HG02642 (cell line): ENCODE results near the gene MRPS30.
"Not testable (repeated sequence)": the region's sequence is repeated elsewhere in the genome, so short reads cannot be mapped to it uniquely, and the experiment has no call there.

Source experiments
- ATAC-seq: cut with Tn5 transposase; IDR thresholded peaks from one replicate; pipeline ENCODE4 v1.9.1; 2021; ENCODE audit warnings: mild to moderate bottlenecking; ENCODE audit not compliant: unreplicated experiment, poor library complexity

The MRPS30 gene

DNA sequence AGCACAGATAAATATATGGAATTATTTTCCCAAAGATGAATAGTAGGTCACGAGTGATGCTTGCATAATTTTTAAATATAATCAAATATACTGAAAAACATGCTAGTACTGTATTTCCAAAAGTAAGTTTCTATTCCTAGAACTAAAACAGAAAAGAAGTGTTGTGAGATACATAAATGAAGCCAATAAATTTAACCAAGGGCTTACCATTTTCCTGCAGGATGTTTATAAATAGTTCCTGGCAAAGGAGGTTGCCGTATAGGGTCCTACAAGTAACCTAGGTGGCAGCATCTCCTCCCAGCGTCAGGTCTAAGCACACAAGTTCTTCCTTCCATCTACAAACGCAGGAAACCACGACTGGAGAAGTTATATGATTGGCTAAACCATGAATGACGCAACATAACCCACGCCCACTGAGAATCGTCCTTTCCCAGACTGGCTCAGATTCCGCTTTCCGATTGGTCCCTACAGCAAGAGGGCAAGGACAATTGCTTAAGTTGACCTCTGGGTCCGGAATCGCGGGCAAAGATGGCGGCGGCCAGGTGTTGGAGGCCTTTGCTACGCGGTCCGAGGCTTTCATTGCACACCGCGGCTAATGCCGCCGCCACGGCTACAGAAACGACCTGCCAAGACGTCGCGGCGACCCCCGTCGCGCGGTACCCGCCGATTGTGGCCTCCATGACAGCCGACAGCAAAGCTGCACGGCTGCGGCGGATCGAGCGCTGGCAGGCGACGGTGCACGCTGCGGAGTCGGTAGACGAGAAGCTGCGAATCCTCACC lies at the start of gene MRPS30:
MRPS30 (plus strand) TSS at position 513 of the 780 bp plus-strand sequence; CDS start at position 529, 16 bp downstream.
- ATAC-seq, result peak; percentile 99

DNA sequence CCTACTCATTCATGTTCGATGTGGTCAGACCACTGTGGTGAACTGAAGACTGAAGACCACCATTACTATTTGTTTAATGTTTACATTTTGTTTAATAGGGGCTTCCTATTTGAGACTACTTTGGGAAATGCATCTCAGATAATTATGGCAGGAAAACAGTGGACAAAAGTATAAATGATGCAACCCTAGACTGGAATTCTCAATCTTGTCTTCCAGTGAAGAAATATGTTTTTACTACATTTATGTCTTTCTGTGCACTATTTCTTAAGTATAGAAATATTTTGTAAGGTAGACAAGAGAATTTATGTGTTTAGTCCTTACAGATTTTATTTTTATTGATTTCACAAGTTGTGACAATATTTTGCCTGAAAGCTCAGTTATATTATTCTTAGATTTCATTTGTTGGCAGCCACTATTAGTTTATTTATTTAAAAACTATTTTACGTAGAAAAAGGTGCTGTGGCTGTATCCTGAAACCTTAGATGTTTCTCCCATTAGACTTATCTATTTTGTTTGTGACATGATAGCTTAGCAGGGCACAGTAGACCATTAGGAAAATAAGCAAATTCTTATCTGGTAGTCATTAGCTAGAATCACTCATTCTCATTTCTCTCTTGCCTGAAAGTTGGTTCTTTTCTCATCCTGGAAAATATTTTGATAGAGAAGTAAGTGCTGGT lies 39.4 kb upstream of the MRPS30 start:
- no peak for ATAC-seq

DNA sequence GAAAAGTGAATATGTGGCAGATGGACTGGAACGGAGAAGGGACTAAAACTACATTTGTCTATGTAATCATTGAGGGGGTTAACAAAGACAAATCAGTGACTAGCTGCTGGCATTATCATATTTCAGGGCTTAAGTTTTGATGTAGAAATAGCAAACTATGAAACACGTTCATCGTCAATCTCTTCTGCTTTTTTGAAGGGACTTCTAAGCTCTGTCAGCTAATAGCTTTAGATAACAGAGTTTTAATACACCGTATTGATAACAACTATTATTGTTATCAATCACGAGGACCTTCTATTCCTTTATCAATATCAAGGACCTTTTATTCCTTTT lies 38.9 kb upstream of the MRPS30 start:
- ATAC-seq, result no peak

DNA sequence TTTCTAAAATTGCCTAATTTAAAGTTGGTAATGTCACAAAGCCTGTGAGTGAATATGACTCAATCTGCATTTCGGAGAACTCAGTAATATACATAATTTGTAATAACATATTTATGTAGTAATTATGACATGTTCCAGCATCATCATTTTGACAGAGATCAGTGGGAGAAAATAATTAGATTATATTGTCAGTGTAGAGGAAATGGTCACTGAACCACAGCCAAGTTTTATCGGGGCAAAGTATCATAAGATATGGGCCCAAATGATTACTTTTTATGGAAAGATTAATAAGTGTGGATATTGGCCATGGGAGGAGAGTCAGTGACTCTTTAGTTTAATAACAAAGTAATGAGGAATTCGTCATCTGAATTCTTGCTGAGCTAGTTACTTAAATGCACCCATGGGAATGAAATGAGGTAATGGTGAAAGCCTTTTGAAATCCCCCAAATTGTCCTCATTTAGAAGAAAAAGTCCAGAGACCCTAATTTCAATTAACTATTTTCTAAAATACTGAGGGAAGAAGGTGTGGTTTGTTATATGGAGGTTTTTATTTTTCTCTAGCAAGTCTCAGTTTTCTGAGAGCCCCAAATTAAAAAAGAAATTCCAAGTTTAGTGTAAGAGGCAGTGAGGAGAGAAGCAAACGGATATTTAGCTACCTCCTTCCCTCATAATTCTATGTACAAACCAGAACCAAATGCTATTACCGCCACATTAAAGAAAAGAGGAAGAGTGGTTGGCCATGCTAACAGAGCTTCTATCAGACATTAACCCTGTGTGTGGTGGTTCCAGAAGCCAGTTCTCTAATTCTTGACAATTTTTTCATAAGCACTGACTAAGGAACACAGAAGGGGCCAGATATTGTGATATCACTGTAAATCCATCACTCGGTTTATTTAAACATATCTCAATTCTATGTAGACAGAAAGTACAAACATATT lies 37.7 kb upstream of the MRPS30 start:
- ATAC-seq, result no peak

DNA sequence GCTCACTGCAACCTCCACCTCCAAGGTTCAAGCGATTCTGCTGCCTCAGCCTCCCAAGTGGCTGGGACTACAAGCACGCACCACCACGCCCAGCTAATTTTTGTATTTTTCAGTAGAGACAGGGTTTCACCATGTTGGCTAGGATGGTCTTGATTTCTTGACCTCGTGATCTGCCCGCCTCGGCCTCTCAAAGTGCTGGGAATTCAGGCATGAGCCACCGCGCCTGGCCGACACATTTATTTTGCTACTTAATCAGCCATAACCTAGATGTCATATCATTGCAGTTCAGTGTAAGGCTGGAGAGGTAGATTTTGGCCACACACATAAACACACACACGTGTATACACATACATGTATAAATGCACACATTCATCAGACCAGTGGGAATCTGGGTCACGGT lies 36.4 kb upstream of the MRPS30 start:
- ATAC-seq, result not testable (repeated sequence)

DNA sequence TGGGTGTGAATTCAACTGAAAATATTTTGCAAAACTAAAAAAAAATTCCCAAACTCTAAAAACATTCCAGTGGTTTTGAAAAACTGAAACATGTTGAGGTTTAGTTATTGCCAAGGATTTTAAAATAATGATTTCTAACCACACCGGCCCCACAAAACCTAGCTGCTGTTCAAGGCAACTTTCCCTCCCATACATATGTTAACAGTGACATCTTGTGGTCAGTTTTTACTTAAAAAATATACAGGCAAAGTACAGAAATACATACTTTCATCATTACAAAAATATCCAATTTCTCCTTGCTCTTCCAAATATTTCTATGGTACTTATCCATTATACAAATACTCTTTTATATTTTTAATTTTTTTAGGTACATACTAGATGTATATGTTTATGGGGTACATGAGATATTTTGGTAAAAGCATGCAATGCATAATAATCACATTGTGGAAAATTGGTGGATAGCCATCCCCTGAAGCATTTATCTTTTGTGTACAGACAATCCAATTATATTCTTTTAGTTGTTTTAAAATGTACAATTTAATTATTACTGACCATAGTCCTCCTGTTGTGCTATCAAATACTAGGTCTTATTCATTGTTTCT lies 34.4 kb upstream of the MRPS30 start:
- no peak for ATAC-seq

DNA sequence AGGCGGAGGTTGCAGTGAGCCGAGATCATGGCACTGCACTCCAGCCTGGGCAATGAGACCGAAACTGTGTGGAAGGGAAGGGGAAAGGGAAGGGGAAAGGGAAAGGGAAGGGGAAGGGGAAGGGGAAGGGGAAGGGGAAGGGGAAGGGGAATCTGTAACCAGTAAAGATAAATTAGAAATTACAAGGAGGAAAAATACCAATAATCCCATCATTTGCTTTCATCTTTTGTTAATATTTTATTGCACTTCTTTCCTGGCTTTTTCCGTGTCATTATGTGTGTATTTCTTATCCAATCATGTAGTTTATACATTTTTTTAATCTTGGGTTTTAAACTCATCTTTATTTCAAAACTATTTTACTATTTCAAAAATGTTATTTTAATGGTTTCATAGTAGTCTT lies 29.6 kb upstream of the MRPS30 start:
- ATAC-seq, result no peak

DNA sequence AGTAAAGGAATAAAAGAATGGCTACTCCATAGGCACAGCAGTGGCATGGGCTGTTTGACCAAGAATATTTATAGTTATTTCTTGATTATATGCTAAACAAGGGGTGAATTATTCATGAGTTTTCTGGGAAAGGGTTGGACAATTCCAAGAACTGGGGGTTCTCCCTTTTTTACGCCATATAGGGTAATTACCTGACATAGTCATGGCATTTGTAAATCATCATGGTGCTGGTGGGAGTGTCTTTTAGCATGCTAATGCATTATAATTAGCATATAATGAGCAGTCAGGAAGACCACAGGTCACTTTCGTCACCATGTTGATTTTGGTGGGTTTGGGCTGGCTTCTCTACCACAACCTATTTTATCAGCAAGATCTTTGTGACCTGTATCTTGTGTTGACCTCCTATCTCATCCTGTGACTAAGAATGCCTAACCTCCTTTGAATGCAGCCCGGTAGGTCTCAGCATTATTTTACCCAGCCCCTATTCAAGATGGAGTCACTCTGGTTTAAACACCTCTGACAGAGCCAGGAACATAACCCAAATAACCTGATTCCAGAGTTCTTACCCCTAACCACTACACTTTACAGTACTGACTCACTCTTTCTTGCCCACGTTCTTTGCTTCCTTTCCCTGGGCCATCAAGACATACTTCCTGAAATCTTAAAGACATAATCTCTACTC lies 25.0 kb upstream of the MRPS30 start:
- no peak for ATAC-seq

DNA sequence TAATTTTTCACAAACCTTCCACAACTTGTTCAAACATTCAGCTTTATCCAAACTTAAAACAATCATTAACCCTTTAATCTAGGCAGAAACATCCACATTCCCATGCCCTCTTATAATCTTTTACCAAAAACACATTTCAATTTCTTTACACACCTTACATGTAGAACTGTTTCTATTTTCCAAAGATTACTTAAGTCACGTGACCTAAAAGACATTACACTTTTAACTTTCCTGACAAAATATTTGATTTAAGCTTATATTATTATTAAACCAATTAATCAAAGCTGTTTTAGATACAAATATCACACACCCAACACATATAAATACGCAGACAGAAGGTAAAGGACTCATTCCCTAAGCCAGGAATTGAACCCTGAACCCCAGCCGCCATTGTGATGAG lies 21.0 kb upstream of the MRPS30 start:
- ATAC-seq, result no peak

DNA sequence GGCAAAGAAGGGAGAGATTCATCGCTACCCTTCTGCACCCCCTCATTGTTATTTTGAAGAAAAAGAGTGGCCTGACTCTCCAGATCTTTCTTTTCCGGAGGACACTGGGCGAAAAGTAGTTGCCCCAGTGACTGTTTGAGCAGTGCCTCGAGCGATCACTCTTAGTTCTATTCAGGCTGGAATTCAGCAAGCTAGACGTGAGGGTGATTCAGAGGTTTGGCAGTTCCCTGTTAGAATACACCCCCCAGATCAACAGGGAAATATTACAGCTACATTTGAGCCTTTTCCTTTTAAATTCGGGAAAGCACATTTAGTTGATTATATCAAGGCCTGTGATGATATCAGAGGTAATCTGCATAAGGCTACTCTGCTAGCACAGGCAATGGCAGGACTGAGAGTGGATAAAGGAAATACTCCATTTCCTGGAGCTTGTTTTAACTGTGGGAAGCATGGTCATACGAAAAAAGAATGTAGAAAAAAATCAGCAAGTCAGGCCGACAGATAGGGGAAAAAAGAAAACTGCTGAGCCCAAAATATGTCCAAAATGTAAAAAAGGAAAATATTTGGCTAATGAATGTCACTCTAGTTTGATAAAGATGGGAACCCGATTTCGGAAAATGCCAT lies 19.3 kb upstream of the MRPS30 start:
- ATAC-seq, result not testable (repeated sequence)

DNA sequence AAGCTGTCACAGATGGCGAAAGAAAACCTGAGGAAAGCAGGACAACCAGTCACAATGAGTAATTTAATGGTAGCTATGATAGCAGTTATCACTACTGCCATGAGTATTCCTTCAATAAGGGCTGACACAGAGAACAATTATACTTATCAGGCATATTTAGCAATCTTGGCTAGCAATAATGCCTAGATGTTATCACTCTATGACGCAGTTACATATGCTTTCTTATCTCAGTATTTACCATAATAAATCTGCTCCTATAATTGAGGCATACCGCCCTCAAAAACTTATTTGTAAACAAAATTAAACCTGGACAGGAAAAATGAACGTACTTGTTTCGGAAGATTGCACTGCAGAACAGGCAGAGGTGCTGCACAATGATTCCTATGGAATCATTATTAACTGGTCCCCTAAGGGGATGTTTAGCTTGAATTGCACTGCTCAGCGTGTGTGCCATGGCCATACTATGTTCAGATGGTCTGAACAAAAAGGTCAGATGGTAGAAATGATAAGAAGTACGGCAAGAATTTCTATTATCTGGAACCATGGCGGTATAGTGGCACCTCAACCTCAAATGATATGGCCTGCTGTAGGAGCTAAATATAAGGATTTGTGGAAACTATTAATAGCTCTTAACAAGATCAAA lies 16.6 kb upstream of the MRPS30 start:
- ATAC-seq, result not testable (repeated sequence)

DNA sequence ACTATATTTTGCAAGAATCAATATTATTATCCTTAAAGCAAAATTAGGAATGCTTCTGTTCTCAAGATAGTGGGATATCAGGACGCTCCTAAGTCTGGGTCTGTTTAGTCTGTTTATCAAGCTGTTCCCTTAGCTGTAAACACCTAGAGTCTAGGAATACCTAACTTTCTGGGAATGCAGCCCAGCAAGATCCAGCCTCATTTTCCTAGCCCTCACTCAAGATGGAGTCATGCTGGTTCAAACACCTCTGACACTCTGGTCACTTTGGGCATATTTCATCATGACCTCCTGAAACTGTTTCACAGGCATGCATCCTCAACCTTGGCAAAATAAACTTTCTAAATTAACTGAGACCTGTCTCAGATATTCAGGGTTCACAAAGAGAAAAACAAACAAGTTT lies 14.4 kb upstream of the MRPS30 start:
- no peak for ATAC-seq

DNA sequence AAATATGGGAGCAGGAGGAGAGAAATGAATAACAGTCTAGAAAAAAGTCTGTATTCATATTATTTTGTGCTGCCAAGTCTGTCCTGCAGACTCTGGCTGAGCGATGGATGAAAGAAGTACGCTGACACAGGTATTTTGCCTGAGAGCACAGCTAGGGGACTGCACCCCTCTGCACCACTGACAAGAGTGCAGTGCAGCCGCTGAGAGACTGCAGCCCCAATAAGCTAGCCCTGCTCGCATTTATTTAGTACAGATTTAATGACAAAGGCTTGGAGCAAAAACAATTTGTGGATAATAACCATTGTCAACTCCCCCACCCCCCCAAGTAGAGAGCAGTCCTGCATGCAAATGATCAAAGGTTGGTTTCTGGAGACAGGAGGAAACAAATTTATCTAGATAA lies 13.3 kb upstream of the MRPS30 start:
- no peak for ATAC-seq

DNA sequence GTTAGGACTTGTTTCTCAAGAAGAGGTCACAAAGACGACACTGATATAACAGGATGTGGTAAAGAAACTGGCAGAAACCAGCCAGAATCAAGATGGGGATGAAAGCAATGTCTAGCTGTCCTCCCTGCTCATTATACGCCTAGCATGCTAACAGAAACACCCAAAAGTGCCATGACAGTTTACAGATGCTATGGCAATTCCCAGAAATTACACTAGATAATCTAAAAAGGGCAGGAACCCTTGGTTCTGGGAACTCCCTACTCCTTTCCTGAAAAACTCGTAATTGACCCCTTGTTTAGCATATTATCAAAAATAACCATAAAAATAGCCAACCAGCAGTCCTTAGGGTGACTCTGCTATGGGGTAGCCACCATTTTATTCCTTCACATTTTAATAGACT lies 10.9 kb upstream of the MRPS30 start:
- no peak for ATAC-seq

DNA sequence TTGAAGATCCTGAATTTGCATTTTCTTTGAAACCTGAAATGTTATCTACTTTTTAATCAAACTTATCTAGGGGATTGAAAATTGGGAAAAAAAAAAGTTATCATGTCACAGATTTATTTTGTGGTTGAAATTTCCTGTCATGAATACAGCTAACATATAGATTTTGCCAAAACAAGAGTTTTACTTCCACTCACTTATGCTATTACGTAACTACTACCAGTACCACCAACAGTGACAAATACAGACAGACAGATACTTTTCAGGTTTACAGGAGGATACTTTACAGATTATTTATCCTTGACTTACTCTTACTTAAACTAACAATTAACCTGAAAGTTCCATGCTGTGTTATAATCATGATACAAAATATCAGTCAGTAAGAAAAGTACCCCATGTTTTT lies 6.8 kb upstream of the MRPS30 start:
- ATAC-seq, result no peak

DNA sequence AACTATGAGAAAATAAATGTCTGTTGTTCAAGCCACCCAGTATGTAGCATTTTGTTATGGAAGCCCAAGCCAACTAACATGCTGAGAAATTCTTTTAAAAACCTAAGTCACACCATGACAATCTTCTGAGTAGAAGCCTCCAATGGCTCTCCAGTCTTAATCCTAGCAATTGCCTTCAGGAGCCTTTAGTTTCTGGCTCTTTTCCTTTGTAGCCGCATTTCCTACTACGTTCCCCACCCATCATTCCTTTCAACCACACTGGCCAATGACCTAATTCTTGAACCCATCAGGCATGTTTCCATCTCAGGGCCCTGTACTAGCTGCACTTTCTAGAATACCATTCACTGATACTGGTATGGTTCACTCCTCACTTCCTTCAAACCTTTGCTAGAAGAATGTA lies 2.1 kb upstream of the MRPS30 start:
- no peak for ATAC-seq

DNA sequence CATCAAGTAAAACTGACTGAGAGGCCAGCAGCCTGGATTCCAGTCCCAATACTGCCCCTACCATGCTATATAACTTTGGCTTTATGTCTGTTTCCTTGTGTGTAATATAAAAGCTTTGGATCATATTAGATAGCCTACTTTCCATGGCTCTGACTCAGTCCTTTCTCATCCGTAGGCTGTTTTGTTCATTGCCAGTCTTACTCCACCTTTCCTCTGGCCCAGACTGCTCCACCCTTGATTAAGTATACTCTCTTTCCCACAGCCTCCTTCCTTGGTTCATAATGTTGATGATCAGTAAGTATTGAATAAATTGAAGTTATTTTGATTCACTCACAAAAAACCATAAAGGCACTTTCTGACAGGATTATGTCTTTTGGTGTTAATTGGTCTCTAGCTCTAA lies 1.5 kb upstream of the MRPS30 start:
- no peak for ATAC-seq

DNA sequence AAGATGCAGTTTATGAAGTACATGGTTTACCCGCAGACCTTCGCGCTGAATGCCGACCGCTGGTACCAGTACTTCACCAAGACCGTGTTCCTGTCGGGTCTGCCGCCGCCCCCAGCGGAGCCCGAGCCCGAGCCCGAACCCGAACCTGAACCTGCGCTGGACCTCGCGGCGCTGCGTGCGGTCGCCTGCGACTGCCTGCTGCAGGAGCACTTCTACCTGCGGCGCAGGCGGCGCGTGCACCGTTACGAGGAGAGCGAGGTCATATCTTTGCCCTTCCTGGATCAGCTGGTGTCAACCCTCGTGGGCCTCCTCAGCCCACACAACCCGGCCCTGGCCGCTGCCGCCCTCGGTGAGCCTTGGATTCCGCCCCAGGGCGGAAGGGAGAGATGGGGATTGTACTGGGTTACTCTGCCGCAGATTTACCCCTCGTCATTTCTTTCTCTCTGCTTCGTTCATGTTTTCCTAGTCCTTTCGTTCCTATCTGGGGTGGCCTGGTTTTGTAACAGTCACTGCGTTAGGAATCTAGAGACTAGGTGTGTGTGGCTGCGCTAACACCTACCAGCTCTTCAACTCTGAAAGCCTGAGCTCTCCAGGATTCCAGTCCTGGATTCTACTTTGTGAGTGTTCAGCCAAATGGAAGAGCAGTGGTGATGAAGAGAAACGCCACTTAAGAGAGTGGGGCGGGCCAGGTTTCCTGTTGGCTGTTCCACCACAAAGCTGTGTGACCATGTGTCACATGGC lies 638 bp downstream of the MRPS30 start:
- peak; percentile 40 for ATAC-seq
